IMR-90 (cell line): ENCODE data around the gene INO80D. TPM values are rescaled to one million over a fixed set of nuclear protein-coding genes. Genes with fewer than 3 reads are reported as not detected.

Experiments
- ATAC-seq: fragments of 200-7000 bp; cut with Tn5 transposase; 2 replicates; pipeline ENCODE4 v1.9.1; 2020; ENCODE audit warnings: low read depth, mild to moderate bottlenecking, moderate library complexity
- BruUV-seq: library from RNA; stranded (reverse); fragments of 400-500 nt; replicated peaks from 2 replicates; lab custom pipeline; 2021; lab: Mats Ljungman, UMichigan
- CTCF ChIA-PET: fragments of 300-600 bp; formaldehyde crosslinking; extraction: SDS; loops from one replicate; lab custom pipeline; 2021; ENCODE audit warnings: antibody characterized with exemption; lab: Yijun Ruan, JAX
- POLR2A ChIA-PET: fragments of 300-600 bp; sonication (Branson Sonifier 250); formaldehyde crosslinking; loops from one replicate; lab custom pipeline; 2022; ENCODE audit warnings: antibody characterized with exemption; ENCODE audit not compliant: unreplicated experiment; lab: Charles Lee
- DNase-seq: peaks from one replicate; pipeline ENCODE4 v3.0.0; 2013
- H2AFZ ChIP-seq: replicated peaks from 2 replicates; pipeline ENCODE3; 2013; ENCODE audit warnings: low read length, mild to moderate bottlenecking; ENCODE audit not compliant: poor library complexity
- H2AK5ac ChIP-seq: 2 replicates; pipeline ENCODE4 v1.6.1; 2013; ENCODE audit warnings: low read depth, low read length, inconsistent platforms
- H2AK9ac ChIP-seq: replicated peaks from 2 replicates; pipeline ENCODE3; 2013; ENCODE audit warnings: mild to moderate bottlenecking, low read depth, low read length, moderate library complexity; ENCODE audit not compliant: poor library complexity
- H2BK120ac ChIP-seq: 2 replicates; pipeline ENCODE4 v1.6.1; 2013; ENCODE audit warnings: low read depth, low read length, inconsistent platforms
- H2BK15ac ChIP-seq: 3 replicates; pipeline ENCODE4 v1.6.1; 2013; ENCODE audit warnings: low read depth, low read length, inconsistent platforms
- H2BK20ac ChIP-seq: 2 replicates; pipeline ENCODE4 v1.6.1; 2013; ENCODE audit warnings: low read depth, mild to moderate bottlenecking, inconsistent platforms, low read length, moderate library complexity
- H2BK5ac ChIP-seq: 2 replicates; pipeline ENCODE4 v1.6.1; 2013; ENCODE audit warnings: mild to moderate bottlenecking, low read depth, low read length, inconsistent platforms; ENCODE audit not compliant: poor library complexity, severe bottlenecking
- H3K14ac ChIP-seq: replicated peaks from 2 replicates; pipeline ENCODE4 v1.6.1; 2013; ENCODE audit warnings: low read depth, low read length, inconsistent platforms
- H3K18ac ChIP-seq: 2 replicates; pipeline ENCODE4 v1.6.1; 2013; ENCODE audit warnings: low read depth, low read length, control low read depth
- H3K23ac ChIP-seq: 2 replicates; pipeline ENCODE4 v1.6.1; 2013; ENCODE audit warnings: low read depth, low read length, inconsistent platforms
- H3K27ac ChIP-seq: 2 replicates; pipeline ENCODE4 v1.5.1; 2013; ENCODE audit warnings: mild to moderate bottlenecking, control low read depth, low read length; ENCODE audit not compliant: insufficient read depth
- H3K27me3 ChIP-seq: 2 replicates; pipeline ENCODE4 v1.6.1; 2013; ENCODE audit warnings: low read length; ENCODE audit not compliant: control insufficient read depth, insufficient read depth
- H3K36me3 ChIP-seq: 2 replicates; pipeline ENCODE4 v1.6.1; 2013; ENCODE audit warnings: low read length, mixed read lengths; ENCODE audit not compliant: control insufficient read depth, insufficient read depth
- H3K4ac ChIP-seq: 2 replicates; pipeline ENCODE4 v1.6.1; 2013; ENCODE audit warnings: low read depth, low read length, inconsistent platforms
- H3K4me1 ChIP-seq: 2 replicates; pipeline ENCODE4 v1.6.1; 2013; ENCODE audit warnings: low read length, mixed read lengths; ENCODE audit not compliant: control insufficient read depth, insufficient read depth
- H3K4me2 ChIP-seq: 2 replicates; pipeline ENCODE4 v1.6.1; 2013; ENCODE audit warnings: low read depth, mild to moderate bottlenecking, control low read depth, low read length, moderate library complexity
- H3K4me3 ChIP-seq: 2 replicates; pipeline ENCODE4 v1.5.1; 2013; ENCODE audit warnings: low read depth, mild to moderate bottlenecking, control low read depth, low read length, moderate library complexity; ENCODE audit not compliant: insufficient read depth
- H3K56ac ChIP-seq: 2 replicates; pipeline ENCODE4 v1.6.1; 2013; ENCODE audit warnings: low read length, inconsistent platforms; ENCODE audit not compliant: insufficient read depth; ENCODE audit errors: extremely low read depth
- H3K79me1 ChIP-seq, 2 experiments: 2 replicates each; pipeline ENCODE4 v1.6.1; 2013; ENCODE audit warnings: low read length in 2 of 2, inconsistent platforms in 1 of 2, low read depth in 1 of 2
- H3K9ac ChIP-seq: 2 replicates; pipeline ENCODE4 v1.6.1; 2013; ENCODE audit warnings: low read depth, low read length, control low read depth
- H3K9me1 ChIP-seq: 2 replicates; pipeline ENCODE4 v1.6.1; 2013; ENCODE audit warnings: low read length, inconsistent platforms; ENCODE audit not compliant: insufficient read depth
- H3K9me3 ChIP-seq: 2 replicates; pipeline ENCODE4 v1.6.1; 2013; ENCODE audit warnings: low read length; ENCODE audit not compliant: control insufficient read depth, insufficient read depth
- H4K20me1 ChIP-seq: 2 replicates; pipeline ENCODE4 v1.6.1; 2013; ENCODE audit warnings: low read length, inconsistent platforms; ENCODE audit not compliant: insufficient read depth
- H4K5ac ChIP-seq: 2 replicates; pipeline ENCODE4 v1.6.1; 2013; ENCODE audit warnings: mild to moderate bottlenecking, low read depth, low read length, control low read depth
- H4K8ac ChIP-seq, 2 experiments: 2 replicates each; pipeline ENCODE4 v1.6.1; 2013; ENCODE audit warnings: low read depth in 2 of 2, low read length in 2 of 2, control low read depth in 1 of 2, inconsistent platforms in 1 of 2
- H4K91ac ChIP-seq: 2 replicates; pipeline ENCODE4 v1.6.1; 2013; ENCODE audit warnings: low read depth, low read length, inconsistent platforms; ENCODE audit not compliant: insufficient read depth
- BHLHE40 ChIP-seq: fragments of 150-350 bp; IDR thresholded peaks from 2 replicates; pipeline ENCODE4 v1.6.1; 2016; ENCODE audit warnings: mild to moderate bottlenecking, low read depth, low read length
- CEBPB ChIP-seq: IDR thresholded peaks from 2 replicates; pipeline ENCODE4 v1.6.1; 2012; ENCODE audit warnings: low read depth, low read length, improper control_type of control experiment
- CHD1 ChIP-seq: IDR thresholded peaks from 2 replicates; pipeline ENCODE4 v1.6.1; 2012; ENCODE audit warnings: low read depth, low read length, improper control_type of control experiment
- ELK1 ChIP-seq: fragments of 150-350 bp; IDR thresholded peaks from 2 replicates; pipeline ENCODE4 v1.6.1; 2016; ENCODE audit warnings: low read depth, mild to moderate bottlenecking, low read length, moderate library complexity, borderline replicate concordance
- FOS ChIP-seq: fragments of 150-350 bp; IDR thresholded peaks from 2 replicates; pipeline ENCODE4 v1.6.1; 2016; ENCODE audit warnings: low read depth, low read length
- MAFK ChIP-seq: IDR thresholded peaks from 2 replicates; pipeline ENCODE4 v1.6.1; 2012; ENCODE audit warnings: low read depth, low read length, improper control_type of control experiment
- MAZ ChIP-seq: IDR thresholded peaks from 2 replicates; pipeline ENCODE4 v1.6.1; 2012; ENCODE audit warnings: low read depth, mild to moderate bottlenecking, low read length, improper control_type of control experiment, moderate library complexity, borderline replicate concordance
- MXI1 ChIP-seq: IDR thresholded peaks from 2 replicates; pipeline ENCODE4 v1.6.1; 2012; ENCODE audit warnings: low read depth, mild to moderate bottlenecking, low read length, moderate library complexity, borderline replicate concordance
- NFE2L2 ChIP-seq: fragments of 150-350 bp; IDR thresholded peaks from 2 replicates; pipeline ENCODE4 v1.6.1; 2016; ENCODE audit warnings: low read depth, mild to moderate bottlenecking, low read length
- POLR2A ChIP-seq: IDR thresholded peaks from 2 replicates; pipeline ENCODE4 v1.6.1; 2012; ENCODE audit warnings: mild to moderate bottlenecking, low read depth, low read length
- RAD21 ChIP-seq: IDR thresholded peaks from 2 replicates; pipeline ENCODE4 v1.6.1; 2012; ENCODE audit warnings: low read length, improper control_type of control experiment
- RCOR1 ChIP-seq: IDR thresholded peaks from 2 replicates; pipeline ENCODE4 v1.6.1; 2012; ENCODE audit warnings: mild to moderate bottlenecking, low read length, improper control_type of control experiment; ENCODE audit not compliant: insufficient replicate concordance
- RFX5 ChIP-seq: IDR thresholded peaks from 2 replicates; pipeline ENCODE4 v1.8.0; 2012; ENCODE audit warnings: low read depth, mild to moderate bottlenecking, low read length, moderate library complexity
- SMC3 ChIP-seq: fragments of 150-350 bp; IDR thresholded peaks from 2 replicates; pipeline ENCODE4 v1.6.1; 2016; ENCODE audit warnings: low read depth, mild to moderate bottlenecking, antibody characterized with exemption, low read length, moderate library complexity
- WGBS, 2 experiments: methylation state at CpG; one replicate each; pipeline versions ENCODE4 v1.1.5 to v1.1.7; 2013; ENCODE audit warnings: missing lambda C conversion rate in 2 of 2; ENCODE audit not compliant: insufficient read length in 1 of 2; ENCODE audit errors: extremely low coverage in 2 of 2; 5-methylcytosine and 5-hydroxymethylcytosine counted together
- dilution Hi-C: fragments of 300-500 bp; cut with HindIII; formaldehyde crosslinking; loops from one replicate; pipeline ENCODE4 v1.14.3; 2018; ENCODE audit warnings: low sequenced_read_pairs; ENCODE audit not compliant: unreplicated experiment
- in situ Hi-C: fragments of 300-500 bp; cut with MboI; formaldehyde crosslinking; loops from 3 replicates; pipeline ENCODE4 v1.14.3; 2019; ENCODE audit warnings: low sequenced_read_pairs, inconsistent platforms, mixed read lengths
- intact Hi-C: fragments of 100-400 bp; cut with micrococcal nuclease; formaldehyde crosslinking; loops from 2 replicates; pipeline ENCODE4 v1.10.0; 2022
- polyA plus RNA-seq, 3 experiments: library from polyadenylated mRNA; depleted of rRNA; stranded (reverse); fragments of >200 nt; gene quantifications; 2 replicates each; pipeline ENCODE4 v1.2.3, GENCODE V29; 2012; ENCODE audit warnings: low replicate concordance in 1 of 3
- total RNA-seq: library from RNA; depleted of rRNA; stranded (reverse); fragments of >200 nt; gene quantifications from 2 replicates; pipeline ENCODE4 v1.2.3, GENCODE V29; 2012
- TF ChIP-seq, protein P1 (sequence below): conservative IDR thresholded peaks from 2 replicates; pipeline ENCODE4 v1.5.1; 2012; ENCODE audit warnings: mild to moderate bottlenecking, low read depth, low read length, improper control_type of control experiment
- TF ChIP-seq, protein P2 (sequence below): fragments of 150-350 bp; IDR thresholded peaks from 2 replicates; pipeline ENCODE4 v1.6.1; 2017; ENCODE audit warnings: mild to moderate bottlenecking, antibody characterized with exemption, low read length, low read depth

Gene INO80D
- total and polyA plus RNA-seq, 2 of the 4 experiments (the other 2 are of a cell fraction) = 0.79 to 4.5 TPM

GRCh38 chr2:206108713-206109112 is 22.7 kb upstream of the INO80D start:
- no peak overlapping the region for H3K4me3 ChIP-seq
- H2BK15ac ChIP-seq = no peak overlapping the region
- H3K4me2 ChIP-seq = no peak overlapping the region
- H2AK9ac ChIP-seq = no peak overlapping the region
- BruUV-seq = no TSS peak
- H3K4ac ChIP-seq = no peak overlapping the region
- ChIA-PET CTCF (no interaction called here), POLR2A (no interaction called here)
- H3K14ac ChIP-seq = no peak overlapping the region
- no peaks in the 10 kb centered on the region for H3K9me3 ChIP-seq
- H4K8ac ChIP-seq = no peak overlapping the region
- H2AK5ac ChIP-seq = no peak overlapping the region
- intact Hi-C loops (no loop called here), dilution Hi-C loops (no loop called here), in situ Hi-C loops (no loop called here)
- no CpG with 5 or more reads among the region's 7 CpGs for WGBS, 2 experiments
- no peaks in the 10 kb centered on the region for H3K79me1 ChIP-seq
- DNase-seq (no peak), ATAC-seq (no peak)
- H2BK20ac ChIP-seq = no peak overlapping the region
- H3K4me1 ChIP-seq = peaks cover 2% of the 10 kb centered on the region
- H3K27ac ChIP-seq = no peak overlapping the region
- H4K91ac ChIP-seq = no peak overlapping the region
- no peak overlapping the region for H2BK120ac ChIP-seq
- no peaks in the 10 kb centered on the region for H3K9me1 ChIP-seq
- no peak overlapping the region for H2BK5ac ChIP-seq
- no peaks in the 10 kb centered on the region for H4K20me1 ChIP-seq
- no peak overlapping the region for H3K23ac ChIP-seq
- no peak overlapping the region for H3K9ac ChIP-seq
- TF ChIP-seq MAFK = no peak
- no peak for TF ChIP-seq BHLHE40
- no peak for TF ChIP-seq FOS
- no peak for TF ChIP-seq CEBPB
- TF ChIP-seq SMC3 = no peak
- TF ChIP-seq RFX5 = no peak
- TF ChIP-seq ELK1 = no peak
- TF ChIP-seq RAD21 = no peak
- TF ChIP-seq, protein P1, sequence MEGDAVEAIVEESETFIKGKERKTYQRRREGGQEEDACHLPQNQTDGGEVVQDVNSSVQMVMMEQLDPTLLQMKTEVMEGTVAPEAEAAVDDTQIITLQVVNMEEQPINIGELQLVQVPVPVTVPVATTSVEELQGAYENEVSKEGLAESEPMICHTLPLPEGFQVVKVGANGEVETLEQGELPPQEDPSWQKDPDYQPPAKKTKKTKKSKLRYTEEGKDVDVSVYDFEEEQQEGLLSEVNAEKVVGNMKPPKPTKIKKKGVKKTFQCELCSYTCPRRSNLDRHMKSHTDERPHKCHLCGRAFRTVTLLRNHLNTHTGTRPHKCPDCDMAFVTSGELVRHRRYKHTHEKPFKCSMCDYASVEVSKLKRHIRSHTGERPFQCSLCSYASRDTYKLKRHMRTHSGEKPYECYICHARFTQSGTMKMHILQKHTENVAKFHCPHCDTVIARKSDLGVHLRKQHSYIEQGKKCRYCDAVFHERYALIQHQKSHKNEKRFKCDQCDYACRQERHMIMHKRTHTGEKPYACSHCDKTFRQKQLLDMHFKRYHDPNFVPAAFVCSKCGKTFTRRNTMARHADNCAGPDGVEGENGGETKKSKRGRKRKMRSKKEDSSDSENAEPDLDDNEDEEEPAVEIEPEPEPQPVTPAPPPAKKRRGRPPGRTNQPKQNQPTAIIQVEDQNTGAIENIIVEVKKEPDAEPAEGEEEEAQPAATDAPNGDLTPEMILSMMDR = no peak
- TF ChIP-seq NFE2L2 = no peak
- no peak for TF ChIP-seq POLR2A
- TF ChIP-seq, protein P2, sequence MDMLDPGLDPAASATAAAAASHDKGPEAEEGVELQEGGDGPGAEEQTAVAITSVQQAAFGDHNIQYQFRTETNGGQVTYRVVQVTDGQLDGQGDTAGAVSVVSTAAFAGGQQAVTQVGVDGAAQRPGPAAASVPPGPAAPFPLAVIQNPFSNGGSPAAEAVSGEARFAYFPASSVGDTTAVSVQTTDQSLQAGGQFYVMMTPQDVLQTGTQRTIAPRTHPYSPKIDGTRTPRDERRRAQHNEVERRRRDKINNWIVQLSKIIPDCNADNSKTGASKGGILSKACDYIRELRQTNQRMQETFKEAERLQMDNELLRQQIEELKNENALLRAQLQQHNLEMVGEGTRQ = no peak
- no peak for TF ChIP-seq MXI1
- TF ChIP-seq MAZ = no peak
- TF ChIP-seq RCOR1 = no peak
- no peak for TF ChIP-seq CHD1
- no peak overlapping the region for H2AFZ ChIP-seq
- H3K27me3 ChIP-seq = no peaks in the 10 kb centered on the region
- no peak overlapping the region for H3K56ac ChIP-seq
- H4K5ac ChIP-seq = no peak overlapping the region
- no peak overlapping the region for H3K18ac ChIP-seq
- H3K36me3 ChIP-seq = no peaks in the 10 kb centered on the region
